Thoracic aorta (tissue), 2 donors: ENCODE results near the gene HMCN1. TPM values are rescaled to one million over a fixed set of nuclear protein-coding genes. Genes with fewer than 3 reads are reported as not detected.
"Not testable (repeated sequence)": the region's sequence is repeated elsewhere in the genome, so short reads cannot be mapped to it uniquely, and the experiment has no call there.

Experiments used
- ATAC-seq: fragments of 150-250 bp; one replicate; pipeline ENCODE4 v1.8.0; 2017; ENCODE audit warnings: low read depth; ENCODE audit not compliant: insufficient number of reproducible peaks, low FRiP score
- DNase-seq: peaks from one replicate; pipeline ENCODE4 v3.0.0-alpha.2; 2020; ENCODE audit warnings: low spot score
- H3K27ac ChIP-seq, 2 donors: fragments of 200-600 bp; sonication (generic); 1 replicate in 1 of 2; 2 replicates in 1 of 2; pipeline ENCODE4 v1.5.1; 2016; ENCODE audit warnings: mild to moderate bottlenecking in 2 of 2, moderate library complexity in 2 of 2
- H3K27me3 ChIP-seq: fragments of 200-600 bp; sonication (generic); replicated peaks from 2 replicates; pipeline ENCODE4 v1.6.0; 2016; ENCODE audit warnings: mild to moderate bottlenecking; ENCODE audit not compliant: insufficient read depth
- H3K36me3 ChIP-seq: fragments of 200-600 bp; sonication (generic); one replicate; pipeline ENCODE4 v1.5.1; 2016
- H3K4me1 ChIP-seq, 2 donors: fragments of 200-600 bp; sonication (generic); 1 replicate in 1 of 2; 2 replicates in 1 of 2; pipeline versions ENCODE4 v1.5.1 to v1.6.0; 2016; ENCODE audit warnings: low read depth in 2 of 2, mild to moderate bottlenecking in 1 of 2; ENCODE audit not compliant: control insufficient read depth in 1 of 2
- H3K4me3 ChIP-seq: fragments of 200-600 bp; sonication (generic); 2 replicates; pipeline ENCODE4 v1.5.1; 2016; ENCODE audit warnings: mild to moderate bottlenecking
- H3K9me3 ChIP-seq: fragments of 200-600 bp; sonication (generic); 2 replicates; pipeline ENCODE4 v1.5.1; 2016
- CTCF ChIP-seq: fragments of 200-600 bp; sonication (generic); IDR thresholded peaks from one replicate; pipeline ENCODE4 v1.5.1; 2019; ENCODE audit warnings: antibody characterized with exemption
- total RNA-seq, 2 donors: library from RNA; depleted of rRNA; stranded (reverse); fragments of >200 nt; gene quantifications; one replicate each; pipeline versions ENCODE4 v1.1.0 to v1.2.3, GENCODE V29; 2016

HMCN1 gene
- total RNA-seq, 2 donors from 2014 or later, result 142 to 191 TPM

GRCh38 chr1:186178426-186179043 is 444.3 kb downstream of the HMCN1 start:
- ATAC-seq (no peak), DNase-seq (no peak)
- H3K4me3 ChIP-seq, result peak overlapping the region; percentile 25
- peaks cover 0 to under 1% of the 10 kb centered on the region in 2 donors for H3K4me1 ChIP-seq
- no peaks in the 10 kb centered on the region for H3K9me3 ChIP-seq
- TF ChIP-seq CTCF, result no peak
- no peaks in the 10 kb centered on the region for H3K27me3 ChIP-seq
- H3K36me3 ChIP-seq, result no peaks in the 10 kb centered on the region
- H3K27ac ChIP-seq, result peak overlapping the region in 1 of 2 donors; percentile 29

GRCh38 chr1:186179231-186179630 is 445.0 kb downstream of the HMCN1 start:
- Histone ChIP-seq H3K27ac (no peak overlapping the region), H3K9me3 (no peaks in the 10 kb centered on the region), H3K4me1 (peaks cover 0 to 7% of the 10 kb centered on the region in 2 donors), H3K4me3 (peak overlapping the region; percentile 25), H3K27me3 (no peaks in the 10 kb centered on the region), H3K36me3 (no peaks in the 10 kb centered on the region)
- ATAC-seq (no peak), DNase-seq (no peak)
- no peak for TF ChIP-seq CTCF

GRCh38 chr1:186183219-186183618 is 449.0 kb downstream of the HMCN1 start:
- no peaks in the 10 kb centered on the region for H3K27me3 ChIP-seq
- no peak overlapping the region for H3K4me3 ChIP-seq
- no peaks in the 10 kb centered on the region for H3K9me3 ChIP-seq
- ATAC-seq, result no peak
- peaks cover 0 to 10% of the 10 kb centered on the region in 2 donors for H3K4me1 ChIP-seq
- no peak for TF ChIP-seq CTCF
- no peaks in the 10 kb centered on the region for H3K36me3 ChIP-seq
- peak overlapping the region; percentile 23 to 72 for H3K27ac ChIP-seq
- peak; percentile 13 for DNase-seq

GRCh38 chr1:186183970-186184628 is 449.9 kb downstream of the HMCN1 start:
- H3K36me3 ChIP-seq, result no peaks in the 10 kb centered on the region
- no peaks in the 10 kb centered on the region for H3K9me3 ChIP-seq
- peak overlapping the region; percentile 49 for H3K4me3 ChIP-seq
- DNase-seq (no peak), ATAC-seq (no peak)
- no peaks in the 10 kb centered on the region for H3K27me3 ChIP-seq
- peak overlapping the region; percentile 23 to 72 for H3K27ac ChIP-seq
- no peak for TF ChIP-seq CTCF
- H3K4me1 ChIP-seq, result peaks cover 0 to 10% of the 10 kb centered on the region in 2 donors

GRCh38 chr1:186186251-186186650 is 452.1 kb downstream of the HMCN1 start:
- not testable (repeated sequence) for ATAC-seq, H3K36me3 ChIP-seq, DNase-seq, H3K9me3 ChIP-seq, H3K4me3 ChIP-seq, H3K27ac ChIP-seq, H3K27me3 ChIP-seq
- H3K4me1 ChIP-seq, result peaks cover 0 to 10% of the 10 kb centered on the region in 2 donors
